Cardiac muscle cell (in vitro differentiated cells and primary cell): Measurements from ENCODE around the gene ZNF202. TPM values are rescaled to one million over a fixed set of nuclear protein-coding genes. Genes with fewer than 3 reads are reported as not detected.

Experiments
- DNase-seq, 2 donors: peaks; one replicate each; pipeline versions ENCODE4 v3.0.0 to v3.0.0-alpha.2; 2010 to 2017; ENCODE audit warnings: low read depth in 1 of 2, low spot score in 1 of 2
- H3K27ac ChIP-seq: fragments of 200-600 bp; sonication (generic); 2 replicates; pipeline ENCODE4 v1.5.1; 2016
- H3K27me3 ChIP-seq: fragments of 200-600 bp; sonication (generic); 2 replicates; pipeline ENCODE4 v1.6.0; 2016; ENCODE audit warnings: control low read depth
- H3K36me3 ChIP-seq: fragments of 200-600 bp; sonication (generic); 2 replicates; pipeline ENCODE4 v1.5.1; 2016; ENCODE audit warnings: control low read depth
- H3K4me1 ChIP-seq: fragments of 200-600 bp; sonication (generic); 2 replicates; pipeline ENCODE4 v1.8.1; 2017; ENCODE audit warnings: low read depth, mild to moderate bottlenecking, mixed run types
- H3K4me3 ChIP-seq: fragments of 200-600 bp; sonication (generic); 2 replicates; pipeline ENCODE4 v1.5.1; 2016; ENCODE audit warnings: mild to moderate bottlenecking
- H3K9me3 ChIP-seq: fragments of 200-600 bp; sonication (generic); 2 replicates; pipeline ENCODE4 v1.5.1; 2017; ENCODE audit warnings: low read depth, mild to moderate bottlenecking, control low read depth
- CTCF ChIP-seq: IDR thresholded peaks from 2 replicates; pipeline ENCODE4 v1.5.1; 2012; ENCODE audit warnings: low read depth, mild to moderate bottlenecking, low read length
- polyA plus RNA-seq: library from polyadenylated mRNA; unstranded; fragments of >200 nt; fragmentation: Nextera tagmentation; extraction: Ambion mirVana; gene quantifications from 2 replicates; pipeline ENCODE4 v1.2.1, GENCODE V29; 2016
- total RNA-seq: library from RNA; depleted of rRNA; stranded (reverse); fragments of >200 nt; gene quantifications from 2 replicates; pipeline ENCODE4 v1.2.3, GENCODE V29; 2016

ZNF202 gene
- total and polyA plus RNA-seq, 2 experiments from 2014 or later = 4.8 to 12.0 TPM

GRCh38 chr11:123773959-123774358, 32.5 kb upstream of the ZNF202 start:
- no peak for TF ChIP-seq CTCF
- no peaks in the 10 kb centered on the region for H3K27me3 ChIP-seq
- no peaks in the 10 kb centered on the region for H3K4me1 ChIP-seq
- H3K27ac ChIP-seq = no peak overlapping the region
- H3K4me3 ChIP-seq = no peak overlapping the region
- H3K36me3 ChIP-seq = no peaks in the 10 kb centered on the region
- no peaks in the 10 kb centered on the region for H3K9me3 ChIP-seq
- DNase-seq = no peak

DNA sequence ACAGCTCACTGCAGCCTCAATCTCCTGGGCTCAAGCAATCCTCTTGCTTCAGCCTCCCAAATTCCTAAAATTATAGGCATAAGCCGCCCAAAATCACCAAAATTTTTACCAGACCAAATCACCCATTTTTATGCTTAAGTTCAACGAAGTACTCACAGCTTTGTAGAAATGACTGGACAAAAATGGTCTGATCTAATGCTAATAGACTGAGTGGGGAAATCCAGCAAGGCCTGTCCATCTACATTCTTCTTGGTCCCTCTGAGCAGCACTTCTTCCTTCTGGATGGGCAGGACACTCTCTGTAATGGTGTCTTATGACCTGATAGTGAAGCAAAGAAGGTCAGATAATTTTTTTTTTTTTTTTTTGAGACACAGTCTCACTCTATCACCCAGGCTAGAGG, 31.6 kb upstream of the ZNF202 start:
- no peaks in the 10 kb centered on the region for H3K36me3 ChIP-seq
- no peaks in the 10 kb centered on the region for H3K4me1 ChIP-seq
- no peak for DNase-seq
- no peaks in the 10 kb centered on the region for H3K9me3 ChIP-seq
- TF ChIP-seq CTCF = no peak
- H3K27ac ChIP-seq = no peak overlapping the region
- no peak overlapping the region for H3K4me3 ChIP-seq
- H3K27me3 ChIP-seq = no peaks in the 10 kb centered on the region

GRCh38 chr11:123771664-123772063, 30.2 kb upstream of the ZNF202 start:
- Histone ChIP-seq H3K4me3 (no peak overlapping the region), H3K27me3 (no peaks in the 10 kb centered on the region), H3K36me3 (no peaks in the 10 kb centered on the region), H3K4me1 (no peaks in the 10 kb centered on the region), H3K9me3 (no peaks in the 10 kb centered on the region), H3K27ac (no peak overlapping the region)
- DNase-seq = no peak
- TF ChIP-seq CTCF = no peak

- Histone ChIP-seq H3K27ac (no peak overlapping the region), H3K9me3 (no peaks in the 10 kb centered on the region), H3K27me3 (no peaks in the 10 kb centered on the region), H3K36me3 (no peaks in the 10 kb centered on the region), H3K4me1 (no peaks in the 10 kb centered on the region), H3K4me3 (no peak overlapping the region)
- TF ChIP-seq CTCF = no peak
- no peak for DNase-seq
These were observed 29.3 kb upstream of the ZNF202 start for GRCh38 chr11:123770712-123771111.

DNA sequence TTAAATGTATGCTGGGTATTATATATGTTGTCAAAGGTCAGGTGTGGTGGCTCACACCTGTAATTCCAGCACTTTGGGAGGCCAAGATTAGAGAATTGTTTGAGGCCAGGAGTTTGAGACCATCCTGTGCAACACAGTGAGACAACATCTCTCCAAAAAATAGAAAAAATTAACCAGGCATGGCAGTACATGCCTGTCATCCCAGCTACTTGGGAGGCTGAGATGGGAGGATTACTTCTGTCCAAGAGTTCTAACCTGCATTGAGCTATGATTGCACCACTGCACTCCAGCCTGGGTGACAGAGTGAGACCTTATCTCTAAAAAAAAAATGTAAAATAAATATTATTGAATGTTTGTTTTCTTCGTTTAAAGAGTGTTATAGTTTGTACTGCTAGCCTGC, 24.1 kb upstream of the ZNF202 start:
- H3K9me3 ChIP-seq = no peaks in the 10 kb centered on the region
- no peak for TF ChIP-seq CTCF
- H3K4me3 ChIP-seq = no peak overlapping the region
- H3K27me3 ChIP-seq = no peaks in the 10 kb centered on the region
- no peak overlapping the region for H3K27ac ChIP-seq
- H3K4me1 ChIP-seq = no peaks in the 10 kb centered on the region
- H3K36me3 ChIP-seq = no peaks in the 10 kb centered on the region
- DNase-seq = no peak

- no peaks in the 10 kb centered on the region for H3K4me1 ChIP-seq
- no peak overlapping the region for H3K27ac ChIP-seq
- DNase-seq = no peak
- no peaks in the 10 kb centered on the region for H3K36me3 ChIP-seq
- no peaks in the 10 kb centered on the region for H3K27me3 ChIP-seq
- H3K4me3 ChIP-seq = no peak overlapping the region
- no peaks in the 10 kb centered on the region for H3K9me3 ChIP-seq
- no peak for TF ChIP-seq CTCF
These were observed 21.0 kb upstream of the ZNF202 start for GRCh38 chr11:123762422-123762821.
